Measurements from ENCODE around the gene SSBP4.

DNA sequence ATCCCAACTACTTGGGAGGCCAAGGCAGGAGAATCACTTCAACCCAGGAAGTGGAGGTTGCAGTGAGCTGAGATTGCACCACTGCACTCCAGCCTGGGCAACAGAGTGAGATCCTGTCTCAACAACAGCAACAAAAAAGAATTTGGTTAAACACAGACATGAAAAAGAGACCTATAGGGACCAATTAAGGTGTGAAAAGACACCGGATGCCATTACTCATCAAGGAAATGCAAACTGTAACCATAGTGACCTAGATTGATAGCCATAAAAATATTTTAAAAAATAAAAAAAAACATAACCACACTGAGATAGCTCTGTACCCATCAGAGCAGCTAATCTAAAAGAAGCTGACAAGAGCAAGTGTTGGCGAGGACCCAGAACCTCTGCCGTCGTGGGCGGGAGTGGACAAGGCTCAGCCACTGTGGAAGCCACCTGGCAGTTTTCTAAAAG, 55.8 kb downstream of the SSBP4 start:
- TF ChIP-seq CREB1 (IDR thresholded peaks at IDR 0.05), result no peak
- TF ChIP-seq EZH2 (IDR thresholded peaks at IDR 0.05; ENCODE audit: low read depth, low read length, severe bottlenecking), result no peak
- no peak for TF ChIP-seq RAD21 (IDR thresholded peaks at IDR 0.05 in 1 of 2, conservative IDR thresholded peaks at IDR 0.05 in 1 of 2; ENCODE audit: low read depth in 2 of 2, low read length in 2 of 2)
- TF ChIP-seq CEBPB (IDR thresholded peaks at IDR 0.05; ENCODE audit: low read depth, low read length), result no peak
- no peak for TF ChIP-seq EP300 (IDR thresholded peaks at IDR 0.05; ENCODE audit: borderline replicate concordance in 1 of 2, low read depth in 2 of 2, low read length in 2 of 2)
- TF ChIP-seq CBX8 (IDR thresholded peaks at IDR 0.05; ENCODE audit: borderline replicate concordance, low read depth, low read length), result no peak
- TF ChIP-seq CTCF (IDR thresholded peaks at IDR 0.05; ENCODE audit: control extremely low read depth in 1 of 3, insufficient read depth in 1 of 3, low read depth in 1 of 3, low read length in 3 of 3), result no peak
- no peak for TF ChIP-seq ASH2L (IDR thresholded peaks at IDR 0.05; ENCODE audit: low read length)
- no peak for TF ChIP-seq CTBP2 (IDR thresholded peaks at IDR 0.05; ENCODE audit: borderline replicate concordance, insufficient read depth, insufficient read length, low read length)
- no peak for TF ChIP-seq POLR2A (IDR thresholded peaks at IDR 0.05; ENCODE audit: control extremely low read depth in 1 of 2, low read depth in 2 of 2, low read length in 2 of 2)
- TF ChIP-seq CHD2 (IDR thresholded peaks at IDR 0.05; ENCODE audit: low read length), result no peak

Data from H1 (cell line).